HG03378 (cell line): Measurements from ENCODE around the gene GBP3.
"Not testable (repeated sequence)": the region's sequence is repeated elsewhere in the genome, so short reads cannot be mapped to it uniquely, and the experiment has no call there.

Source experiments
- ATAC-seq: cut with Tn5 transposase; IDR thresholded peaks from one replicate; pipeline ENCODE4 v1.9.1; 2021; ENCODE audit warnings: mild to moderate bottlenecking, moderate library complexity; ENCODE audit not compliant: unreplicated experiment

The GBP3 gene

GRCh38 chr1:88979749-88980116 is 42.9 kb downstream of the GBP3 start:
- no peak for ATAC-seq

GRCh38 chr1:88979054-88979748 is 43.5 kb downstream of the GBP3 start:
- ATAC-seq = no peak

DNA sequence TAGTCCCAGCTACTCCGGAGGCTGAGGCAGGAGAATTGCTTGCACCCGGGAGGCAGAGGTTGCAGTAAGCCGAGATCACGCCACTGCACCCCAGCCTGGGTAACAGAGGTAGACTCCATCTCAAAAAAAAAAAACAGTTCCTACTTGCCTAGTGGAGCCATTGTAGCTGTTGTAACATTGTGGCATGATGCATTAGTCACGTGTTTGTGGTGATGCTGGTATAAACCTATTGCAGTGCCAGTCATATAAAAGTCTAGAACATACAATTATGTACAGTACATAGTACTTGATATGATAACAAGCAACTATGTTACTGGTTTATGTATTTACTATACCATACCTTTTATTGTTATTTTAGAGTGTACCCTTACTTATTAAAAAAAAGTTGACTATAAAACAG is 46.4 kb downstream of the GBP3 start:
- no peak for ATAC-seq

DNA sequence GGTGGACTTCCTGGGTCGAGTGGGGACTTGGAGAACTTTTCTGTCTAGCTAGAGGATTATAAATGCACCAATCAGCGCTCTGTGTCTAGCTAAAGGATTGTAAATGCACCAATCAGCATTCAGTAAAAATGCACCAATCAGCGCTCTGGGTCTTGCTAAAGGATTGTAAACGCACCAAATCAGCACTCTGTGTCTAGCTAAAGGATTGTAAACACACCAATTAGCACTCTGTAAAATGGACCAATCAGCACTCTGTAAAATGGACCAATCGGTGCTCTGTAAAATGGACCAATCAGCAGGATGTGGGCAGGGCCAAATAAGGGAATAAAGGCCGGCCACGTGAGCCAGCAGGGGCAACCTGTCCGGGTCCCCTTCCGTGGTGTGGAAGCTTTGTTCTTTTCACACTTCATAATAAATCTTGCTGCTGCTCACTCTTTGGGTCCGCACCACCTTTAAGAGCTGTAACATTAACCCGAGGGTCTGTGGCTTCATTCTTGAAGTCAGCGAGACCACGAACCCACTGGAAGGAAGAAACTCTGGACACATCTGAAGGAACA is 48.0 kb downstream of the GBP3 start:
- not testable (repeated sequence) for ATAC-seq

DNA sequence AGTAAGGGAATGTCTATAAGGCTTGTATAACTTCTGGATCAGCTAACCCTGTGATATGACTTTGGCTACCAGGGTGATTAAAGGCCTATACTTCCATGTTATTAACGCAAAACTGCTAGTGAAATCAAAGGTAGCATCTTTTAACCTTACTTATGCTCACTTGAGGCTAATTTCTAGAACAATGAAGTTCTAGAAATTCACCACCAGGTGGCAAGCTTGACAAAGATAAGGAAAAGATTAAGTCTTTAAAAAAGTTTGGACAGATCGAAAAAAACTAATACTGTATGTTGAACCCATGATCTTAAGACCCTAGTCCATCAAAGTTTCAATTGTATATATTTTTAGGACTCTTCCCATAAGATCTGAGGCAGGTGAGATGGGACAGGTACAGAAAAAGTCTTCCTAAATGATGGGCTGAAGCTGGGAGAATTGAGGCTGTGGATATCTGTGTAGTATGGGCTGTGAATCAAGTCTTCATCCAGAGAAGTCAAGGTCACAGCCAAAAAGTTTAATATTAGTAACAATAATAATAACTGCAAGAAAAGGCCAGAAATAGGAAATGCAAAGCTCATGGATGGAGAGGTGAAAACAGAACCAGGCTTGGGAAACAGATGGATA is 49.0 kb downstream of the GBP3 start:
- no peak for ATAC-seq

DNA sequence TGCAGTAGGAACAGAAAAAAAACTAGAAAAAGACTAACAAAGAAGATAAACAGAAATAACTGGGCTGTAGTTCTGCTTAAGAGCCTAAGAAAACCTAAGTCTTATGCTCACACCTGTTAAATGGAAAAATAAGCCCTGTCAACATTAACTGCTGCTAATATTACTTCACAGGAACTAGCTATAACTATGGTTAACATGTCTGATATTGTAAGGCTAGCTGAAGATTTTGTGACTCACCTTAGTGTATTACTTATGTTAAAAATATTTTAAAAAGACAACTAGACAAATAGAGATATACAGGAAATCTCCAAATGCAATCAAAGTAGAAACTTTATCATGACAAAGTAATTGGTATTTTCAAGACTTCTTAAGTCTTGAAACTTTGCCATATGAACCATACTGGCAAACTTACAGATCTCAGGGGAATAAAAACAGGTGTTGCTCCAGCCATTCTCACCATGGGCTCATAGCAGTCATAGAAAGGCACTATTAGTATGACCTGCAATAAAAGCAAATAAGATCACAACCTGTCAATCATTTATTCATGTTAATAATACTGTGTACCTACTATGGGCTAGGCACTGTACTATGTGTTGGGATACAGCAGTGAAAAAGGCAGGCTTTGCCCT is 60.9 kb downstream of the GBP3 start:
- ATAC-seq = no peak

DNA sequence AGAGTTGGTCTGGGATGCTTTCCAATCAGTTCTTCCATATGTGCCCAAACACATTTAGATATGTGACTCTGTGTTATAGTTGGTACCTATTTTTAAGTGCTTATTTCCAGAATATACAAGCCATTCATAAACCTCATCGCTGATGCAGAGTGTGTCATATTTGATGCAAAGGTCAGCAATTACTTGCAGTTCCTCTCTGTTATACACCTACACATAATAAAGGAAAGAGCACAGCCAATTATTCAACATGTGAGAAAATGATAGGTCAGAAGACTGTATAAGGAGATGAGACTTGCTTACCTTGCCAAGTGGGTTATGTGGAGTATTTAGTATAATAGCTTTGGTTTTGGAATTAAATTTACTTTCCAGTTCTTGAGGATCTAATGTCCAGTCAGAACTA is 61.6 kb downstream of the GBP3 start:
- ATAC-seq = no peak
